Thoracic aorta (tissue), 2 donors: ENCODE measurements around the gene MROH8. TPM values are rescaled to one million over a fixed set of nuclear protein-coding genes. Genes with fewer than 3 reads are reported as not detected.
"Not testable (repeated sequence)": the region's sequence is repeated elsewhere in the genome, so short reads cannot be mapped to it uniquely, and the experiment has no call there.

Experiments
- ATAC-seq: fragments of 150-250 bp; one replicate; pipeline ENCODE4 v1.8.0; 2017; ENCODE audit warnings: low read depth; ENCODE audit not compliant: insufficient number of reproducible peaks, low FRiP score
- DNase-seq: peaks from one replicate; pipeline ENCODE4 v3.0.0-alpha.2; 2020; ENCODE audit warnings: low spot score
- H3K27ac ChIP-seq, 2 donors: fragments of 200-600 bp; sonication (generic); 1 replicate in 1 of 2; 2 replicates in 1 of 2; pipeline ENCODE4 v1.5.1; 2016; ENCODE audit warnings: mild to moderate bottlenecking in 2 of 2, moderate library complexity in 2 of 2
- H3K27me3 ChIP-seq: fragments of 200-600 bp; sonication (generic); replicated peaks from 2 replicates; pipeline ENCODE4 v1.6.0; 2016; ENCODE audit warnings: mild to moderate bottlenecking; ENCODE audit not compliant: insufficient read depth
- H3K36me3 ChIP-seq: fragments of 200-600 bp; sonication (generic); one replicate; pipeline ENCODE4 v1.5.1; 2016
- H3K4me1 ChIP-seq, 2 donors: fragments of 200-600 bp; sonication (generic); 1 replicate in 1 of 2; 2 replicates in 1 of 2; pipeline versions ENCODE4 v1.5.1 to v1.6.0; 2016; ENCODE audit warnings: low read depth in 2 of 2, mild to moderate bottlenecking in 1 of 2; ENCODE audit not compliant: control insufficient read depth in 1 of 2
- H3K4me3 ChIP-seq: fragments of 200-600 bp; sonication (generic); 2 replicates; pipeline ENCODE4 v1.5.1; 2016; ENCODE audit warnings: mild to moderate bottlenecking
- H3K9me3 ChIP-seq: fragments of 200-600 bp; sonication (generic); 2 replicates; pipeline ENCODE4 v1.5.1; 2016
- CTCF ChIP-seq: fragments of 200-600 bp; sonication (generic); IDR thresholded peaks from one replicate; pipeline ENCODE4 v1.5.1; 2019; ENCODE audit warnings: antibody characterized with exemption
- total RNA-seq, 2 donors: library from RNA; depleted of rRNA; stranded (reverse); fragments of >200 nt; gene quantifications; one replicate each; pipeline versions ENCODE4 v1.1.0 to v1.2.3, GENCODE V29; 2016

Gene MROH8
- total RNA-seq, 2 donors from 2014 or later, result 1.6 to 12.7 TPM

GRCh38 chr20:37071481-37071911 lies 107.9 kb downstream of the MROH8 start:
- ATAC-seq (no peak), DNase-seq (no peak)
- Histone ChIP-seq H3K9me3 (no peaks in the 10 kb centered on the region), H3K4me3 (no peak overlapping the region), H3K27me3 (no peaks in the 10 kb centered on the region), H3K27ac (no peak overlapping the region), H3K4me1 (no peaks in the 10 kb centered on the region), H3K36me3 (peaks cover 7% of the 10 kb centered on the region)
- TF ChIP-seq CTCF, result no peak

- not testable (repeated sequence) for H3K27me3 ChIP-seq, DNase-seq, H3K9me3 ChIP-seq, H3K27ac ChIP-seq, H3K4me3 ChIP-seq, ATAC-seq, H3K36me3 ChIP-seq, H3K4me1 ChIP-seq
Measured at GRCh38 chr20:37069563-37069962, 109.8 kb downstream of the MROH8 start.

- DNase-seq, result no peak
- no peaks in the 10 kb centered on the region for H3K27me3 ChIP-seq
- H3K27ac ChIP-seq, result no peak overlapping the region
- peaks cover 13% of the 10 kb centered on the region for H3K36me3 ChIP-seq
- no peak for TF ChIP-seq CTCF
- no peak overlapping the region for H3K4me3 ChIP-seq
- no peak for ATAC-seq
- H3K9me3 ChIP-seq, result no peaks in the 10 kb centered on the region
- H3K4me1 ChIP-seq, result no peaks in the 10 kb centered on the region
Measured at GRCh38 chr20:37066168-37066567, 113.2 kb downstream of the MROH8 start.

GRCh38 chr20:37055276-37055675 lies 124.1 kb downstream of the MROH8 start:
- ATAC-seq, result no peak
- H3K36me3 ChIP-seq, result peaks cover 3% of the 10 kb centered on the region
- no peak for TF ChIP-seq CTCF

GRCh38 chr20:37053230-37053950 lies 126.0 kb downstream of the MROH8 start:
- Histone ChIP-seq H3K27me3 (no peaks in the 10 kb centered on the region), H3K4me3 (no peak overlapping the region), H3K9me3 (no peaks in the 10 kb centered on the region), H3K36me3 (peaks cover 3% of the 10 kb centered on the region), H3K4me1 (no peaks in the 10 kb centered on the region), H3K27ac (no peak overlapping the region)
- TF ChIP-seq CTCF, result no peak
- DNase-seq (no peak), ATAC-seq (no peak)

More at GRCh38 chr20:37055276-37055675, 124.1 kb downstream of the MROH8 start:
- Histone ChIP-seq H3K4me3 (no peak overlapping the region), H3K27ac (no peak overlapping the region), H3K4me1 (no peaks in the 10 kb centered on the region), H3K27me3 (no peaks in the 10 kb centered on the region), H3K9me3 (no peaks in the 10 kb centered on the region)
- no peak for DNase-seq

Other genes with a start within 250 kb of the MROH8 start
- 100 to 1,000 TPM; 229 to 365 TPM for gene SAMHD1, start 227.8 kb downstream of the MROH8 start, total RNA-seq
- 10 to 100 TPM in 1 of 2 donors, 1 to 10 TPM in 1; 2.5 to 17.1 TPM for gene RBL1, start 83.6 kb downstream of the MROH8 start, total RNA-seq
- 100 to 1,000 TPM; 128 to 156 TPM for gene RPN2, start 218 bp downstream of the MROH8 start, total RNA-seq
- gene GHRH, start 82.3 kb upstream of the MROH8 start, total RNA-seq, result not detected
- 10 to 100 TPM; 29.0 to 34.3 TPM for gene MANBAL, start 110.1 kb upstream of the MROH8 start, total RNA-seq
- 10 to 100 TPM; 80.3 to 89.0 TPM for gene SRC, start 166.6 kb upstream of the MROH8 start, total RNA-seq